ENCODE measurements around the gene CPT1B.
"Not testable (repeated sequence)": the region's sequence is repeated elsewhere in the genome, so short reads cannot be mapped to it uniquely, and the experiment has no call there.

Gene CPT1B

GRCh38 chr22:50544078-50544745 lies 34.0 kb downstream of the CPT1B start:
- peak; percentile 29 for DNase-seq

- DNase-seq, result no peak
Measured at GRCh38 chr22:50542416-50542927, 35.8 kb downstream of the CPT1B start.

GRCh38 chr22:50541667-50542026 lies 36.6 kb downstream of the CPT1B start:
- not testable (repeated sequence) for DNase-seq

- DNase-seq, result no peak
Measured at GRCh38 chr22:50540381-50540780, 37.8 kb downstream of the CPT1B start.

- no peak for DNase-seq
Measured at GRCh38 chr22:50537765-50538164, 40.5 kb downstream of the CPT1B start.

GRCh38 chr22:50536226-50536625 lies 42.0 kb downstream of the CPT1B start:
- no peak for DNase-seq

- no peak for DNase-seq
Measured at GRCh38 chr22:50535113-50535512, 43.1 kb downstream of the CPT1B start.

- DNase-seq, result not testable (repeated sequence)
Measured at GRCh38 chr22:50533856-50534711, 44.1 kb downstream of the CPT1B start.

GRCh38 chr22:50532824-50533796 lies 45.1 kb downstream of the CPT1B start:
- no peak for DNase-seq

- DNase-seq, result peak; percentile 39
Measured at GRCh38 chr22:50531962-50532674, 46.1 kb downstream of the CPT1B start.

- DNase-seq, result peak; percentile 30
Measured at GRCh38 chr22:50531546-50531961, 46.7 kb downstream of the CPT1B start.

GRCh38 chr22:50530877-50531545 lies 47.2 kb downstream of the CPT1B start:
- peak; percentile 34 for DNase-seq

GRCh38 chr22:50530580-50530876 lies 47.7 kb downstream of the CPT1B start:
- no peak for DNase-seq

GRCh38 chr22:50529897-50530579 lies 48.2 kb downstream of the CPT1B start, which contains the start of gene TYMP:
Gene TYMP (minus strand): TSS chr22:50530012. CDS start chr22:50529709, 303 bp downstream.
- DNase-seq, result peak; percentile 8

- no peak for DNase-seq
Measured at GRCh38 chr22:50529416-50529896, 48.8 kb downstream of the CPT1B start.

- DNase-seq, result peak; percentile 8
Measured at GRCh38 chr22:50528682-50529415, 49.4 kb downstream of the CPT1B start.

GRCh38 chr22:50527921-50528681 lies 50.1 kb downstream of the CPT1B start:
- DNase-seq, result no peak

- DNase-seq, result peak; percentile 13
Measured at GRCh38 chr22:50526834-50527801, 51.1 kb downstream of the CPT1B start.
